Duodenal mucosa (tissue), 2 donors: ENCODE measurements around the gene ADH4.
A peak's percentile ranks its signal among the peaks of the same experiment; 100 is the strongest.
"Not testable (repeated sequence)": the region's sequence is repeated elsewhere in the genome, so short reads cannot be mapped to it uniquely, and the experiment has no call there.

Source experiments
- H3K27ac ChIP-seq: one replicate; pipeline ENCODE4 v1.7.0; 2013; ENCODE audit warnings: low read depth, low read length
- H3K27me3 ChIP-seq, 2 donors: one replicate each; pipeline ENCODE4 v1.7.0; 2013; ENCODE audit warnings: low read length in 2 of 2, control low read depth in 1 of 2; ENCODE audit not compliant: insufficient read depth in 2 of 2, control insufficient read depth in 1 of 2
- H3K36me3 ChIP-seq, 2 donors: one replicate each; pipeline ENCODE4 v1.7.0; 2013; ENCODE audit warnings: low read length in 2 of 2, control low read depth in 1 of 2; ENCODE audit not compliant: insufficient read depth in 2 of 2, control insufficient read depth in 1 of 2
- H3K4me1 ChIP-seq, 2 donors: one replicate each; pipeline ENCODE4 v1.7.0; 2013; ENCODE audit warnings: low read length in 2 of 2, control low read depth in 1 of 2; ENCODE audit not compliant: insufficient read depth in 2 of 2, control insufficient read depth in 1 of 2
- H3K4me3 ChIP-seq, 2 donors: one replicate each; pipeline ENCODE4 v1.7.0; 2013; ENCODE audit warnings: low read length in 2 of 2, low read depth in 1 of 2
- H3K9ac ChIP-seq, 2 donors: one replicate each; pipeline ENCODE4 v1.7.0; 2013; ENCODE audit warnings: low read length in 2 of 2, low read depth in 1 of 2
- H3K9me3 ChIP-seq, 2 donors: one replicate each; pipeline ENCODE4 v1.7.0; 2013; ENCODE audit warnings: low read length in 2 of 2, control low read depth in 1 of 2; ENCODE audit not compliant: control insufficient read depth in 1 of 2

ADH4 gene

GRCh38 chr4:99104153-99104552 lies 39.9 kb downstream of the ADH4 start:
- Histone ChIP-seq H3K27ac (no peak overlapping the region), H3K9ac (no peak overlapping the region), H3K27me3 (no peaks in the 10 kb centered on the region), H3K36me3 (no peaks in the 10 kb centered on the region), H3K4me1 (no peaks in the 10 kb centered on the region), H3K9me3 (no peaks in the 10 kb centered on the region), H3K4me3 (no peak overlapping the region)

GRCh38 chr4:99103166-99103565 lies 40.9 kb downstream of the ADH4 start:
- Histone ChIP-seq H3K27ac (no peak overlapping the region), H3K4me3 (no peak overlapping the region), H3K27me3 (no peaks in the 10 kb centered on the region), H3K9ac (no peak overlapping the region), H3K9me3 (no peaks in the 10 kb centered on the region), H3K36me3 (no peaks in the 10 kb centered on the region), H3K4me1 (no peaks in the 10 kb centered on the region)

- H3K27ac ChIP-seq, result no peak overlapping the region
- no peak overlapping the region for H3K4me3 ChIP-seq
- H3K9ac ChIP-seq, result no peak overlapping the region
These were observed 41.5 kb downstream of the ADH4 start for GRCh38 chr4:99102634-99103033.

DNA sequence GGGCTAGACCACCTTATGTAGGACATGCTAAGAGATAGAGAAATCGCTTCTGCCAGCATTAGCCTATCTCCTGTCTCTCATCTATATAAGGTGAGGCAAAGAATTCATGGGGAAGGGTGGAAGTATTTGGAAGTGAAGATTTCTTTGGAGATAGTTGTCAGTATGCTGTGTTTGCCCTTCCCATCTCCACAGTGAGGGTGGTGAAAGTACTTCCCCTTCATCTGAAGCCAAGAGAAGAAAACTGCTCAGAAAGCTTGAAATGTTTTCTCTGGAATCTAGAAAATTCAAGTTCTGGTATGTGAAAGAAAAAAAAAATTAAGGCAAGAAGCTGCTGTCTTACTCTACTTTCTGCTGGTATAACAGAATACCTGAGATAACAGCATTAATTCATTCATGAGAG lies 43.2 kb downstream of the ADH4 start:
- Histone ChIP-seq H3K4me1 (no peaks in the 10 kb centered on the region), H3K27ac (no peak overlapping the region), H3K27me3 (no peaks in the 10 kb centered on the region), H3K36me3 (no peaks in the 10 kb centered on the region), H3K9ac (no peak overlapping the region), H3K9me3 (no peaks in the 10 kb centered on the region), H3K4me3 (no peak overlapping the region)

More at GRCh38 chr4:99102634-99103033, 41.5 kb downstream of the ADH4 start:
- Histone ChIP-seq H3K9me3 (no peaks in the 10 kb centered on the region), H3K36me3 (no peaks in the 10 kb centered on the region), H3K4me1 (no peaks in the 10 kb centered on the region), H3K27me3 (no peaks in the 10 kb centered on the region)

- H3K27ac ChIP-seq, H3K27me3 ChIP-seq, H3K4me1 ChIP-seq, H3K36me3 ChIP-seq, H3K9ac ChIP-seq, H3K9me3 ChIP-seq, H3K4me3 ChIP-seq: not testable (repeated sequence)
These were observed 44.3 kb downstream of the ADH4 start for GRCh38 chr4:99099814-99100213.

DNA sequence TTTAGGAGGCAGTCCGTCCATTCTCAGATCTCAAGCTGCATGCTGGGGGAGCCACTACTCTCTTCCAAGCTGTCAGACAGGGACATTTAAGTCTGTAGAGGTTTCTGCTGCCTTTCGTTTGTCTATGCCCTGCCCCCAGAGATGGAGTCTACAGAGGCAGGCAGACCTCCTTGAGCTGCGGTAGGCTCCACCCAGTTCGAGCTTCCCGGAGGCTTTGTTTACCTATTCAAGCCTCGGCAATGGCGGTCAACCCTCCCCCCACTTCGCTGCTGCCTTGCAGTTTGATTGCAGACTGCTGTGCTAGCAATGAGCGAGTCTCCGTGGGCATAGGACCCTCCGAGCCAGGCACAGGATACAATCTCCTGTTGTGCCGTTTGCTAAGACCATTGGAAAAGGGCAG lies 44.8 kb downstream of the ADH4 start:
- H3K9me3 ChIP-seq, result no peaks in the 10 kb centered on the region
- H3K9ac ChIP-seq, result no peak overlapping the region
- no peaks in the 10 kb centered on the region for H3K36me3 ChIP-seq
- H3K27ac ChIP-seq, result no peak overlapping the region
- H3K27me3 ChIP-seq, result no peaks in the 10 kb centered on the region
- no peaks in the 10 kb centered on the region for H3K4me1 ChIP-seq
- no peak overlapping the region for H3K4me3 ChIP-seq

- peaks cover 0 to 14% of the 10 kb centered on the region in 2 donors for H3K4me1 ChIP-seq
- H3K9me3 ChIP-seq, H3K4me3 ChIP-seq, H3K9ac ChIP-seq, H3K27ac ChIP-seq, H3K27me3 ChIP-seq, H3K36me3 ChIP-seq: not testable (repeated sequence)
These were observed 52.3 kb downstream of the ADH4 start for GRCh38 chr4:99091841-99092240.

DNA sequence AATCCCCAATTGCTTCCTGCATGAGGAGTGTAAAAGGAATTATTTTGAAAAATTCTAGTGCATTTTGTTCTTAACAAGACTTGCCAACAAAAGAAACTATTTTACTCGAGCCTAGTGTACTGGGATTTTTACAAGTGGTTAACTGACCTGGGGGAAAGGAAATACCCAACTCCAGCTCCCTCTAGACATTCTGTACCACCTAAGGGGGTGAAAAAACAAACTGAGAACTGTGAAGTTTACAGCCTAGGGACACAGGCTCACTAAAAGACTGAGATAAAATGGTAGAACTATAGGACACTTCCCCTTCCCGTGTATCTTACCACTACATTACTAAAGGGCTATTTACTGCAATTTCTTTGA lies 52.9 kb downstream of the ADH4 start:
- H3K9ac ChIP-seq, result no peak overlapping the region
- H3K4me3 ChIP-seq, result no peak overlapping the region
- no peak overlapping the region for H3K27ac ChIP-seq

GRCh38 chr4:99090481-99091215 lies 53.4 kb downstream of the ADH4 start:
- Histone ChIP-seq H3K4me3 (no peak overlapping the region), H3K36me3 (no peaks in the 10 kb centered on the region), H3K27me3 (no peaks in the 10 kb centered on the region), H3K9me3 (no peaks in the 10 kb centered on the region), H3K4me1 (peaks cover 4 to 15% of the 10 kb centered on the region in 2 donors), H3K27ac (no peak overlapping the region), H3K9ac (no peak overlapping the region)

More for the DNA sequence above, 52.9 kb downstream of the ADH4 start:
- Histone ChIP-seq H3K27me3 (no peaks in the 10 kb centered on the region), H3K4me1 (peaks cover 4 to 14% of the 10 kb centered on the region in 2 donors), H3K9me3 (no peaks in the 10 kb centered on the region), H3K36me3 (no peaks in the 10 kb centered on the region)

DNA sequence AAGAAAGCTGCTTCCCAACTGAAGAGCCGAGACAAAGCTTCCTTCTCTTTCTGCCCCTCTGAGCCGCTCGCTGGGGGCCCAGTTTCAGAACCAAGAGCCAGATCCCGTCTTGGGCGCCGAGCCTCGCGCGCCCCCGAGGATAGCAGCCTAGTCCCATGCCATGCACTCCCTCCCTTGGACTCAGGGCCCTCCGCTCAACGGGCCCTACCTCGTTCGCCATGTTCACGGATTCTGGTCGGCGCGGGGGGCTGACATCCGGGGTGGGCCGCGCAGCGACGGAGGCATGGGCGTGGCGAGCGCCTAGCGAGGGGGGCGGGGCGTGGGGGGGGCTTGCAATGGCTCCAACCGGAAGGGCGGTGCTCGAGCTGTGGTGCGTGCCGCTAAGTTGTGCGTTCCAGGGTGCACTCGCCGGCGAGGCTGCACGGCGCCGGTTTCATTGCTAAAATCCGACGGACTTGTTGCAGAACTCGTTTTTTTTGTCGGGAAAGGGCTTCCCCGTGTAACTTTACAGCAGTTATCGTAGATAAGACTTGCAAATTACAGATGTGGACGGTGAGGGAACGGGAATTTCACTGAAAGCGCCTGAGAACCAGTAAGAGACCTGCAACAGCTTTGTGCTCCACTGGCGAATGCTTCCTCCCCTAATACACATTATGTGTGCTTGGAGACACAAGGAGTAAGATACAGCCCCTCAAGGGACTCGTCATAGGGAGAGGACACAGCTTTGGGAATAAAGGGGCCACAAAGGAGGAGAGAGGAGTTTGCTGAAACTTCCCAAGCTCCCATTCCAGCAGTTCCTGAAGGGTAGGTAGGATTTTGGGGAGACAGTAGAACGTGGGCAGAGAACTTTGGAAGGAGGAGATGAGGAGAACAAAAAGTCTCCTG lies 55.4 kb downstream of the ADH4 start, which contains the start of gene ADH5:
Gene ADH5 (minus strand): TSS at position 308 of the 885 bp plus-strand sequence. CDS start 88 bp downstream, at position 220.
- peaks cover 11 to 19% of the 10 kb centered on the region in 2 donors for H3K36me3 ChIP-seq

More for the DNA sequence above, 55.4 kb downstream of the ADH4 start, which contains the start of gene ADH5:
- H3K9me3 ChIP-seq, result no peaks in the 10 kb centered on the region
- H3K4me3 ChIP-seq, result peak within 1 kb of the TSS; percentile 95
- H3K4me1 ChIP-seq, result peaks cover 4 to 19% of the 10 kb centered on the region in 2 donors
- H3K9ac ChIP-seq, result peak within 1 kb of the TSS; percentile 89 to 90
- no peaks in the 10 kb centered on the region for H3K27me3 ChIP-seq
- H3K27ac ChIP-seq, result peak within 1 kb of the TSS; percentile 97
